ENCODE results near the gene PLCXD3. TPM values are rescaled to one million over a fixed set of nuclear protein-coding genes. Genes with fewer than 3 reads are reported as not detected.

PLCXD3 gene
- total RNA-seq, 1 experiment from 2014 or later, result 0.11 TPM

GRCh38 chr5:41296066-41296465 is 214.3 kb downstream of the PLCXD3 start:
- no TSS peak for BruUV-seq (replicated peaks)
- Histone ChIP-seq H3F3A (ENCODE audit: insufficient read depth, low read depth) (no peaks in the 10 kb centered on the region), H3K27ac (no peak overlapping the region), H3K4me1 (replicated peaks; ENCODE audit: insufficient read depth) (no peaks in the 10 kb centered on the region), H3K9me2 (ENCODE audit: insufficient read depth) (no peaks in the 10 kb centered on the region), H3K4me3 (no peak overlapping the region), H2AFZ (no peak overlapping the region), H3K36me3 (ENCODE audit: low read depth) (no peaks in the 10 kb centered on the region), H3K9me3 (ENCODE audit: insufficient read depth, low read depth) (no peaks in the 10 kb centered on the region), H4K20me1 (ENCODE audit: insufficient read depth) (no peaks in the 10 kb centered on the region), H3K4me2 (no peak overlapping the region), H3K27me3 (ENCODE audit: insufficient read depth, low read depth) (no peaks in the 10 kb centered on the region), H3K79me2 (ENCODE audit: low read depth) (no peaks in the 10 kb centered on the region)
- intact Hi-C loops (cut with micrococcal nuclease; ENCODE audit: unreplicated experiment), result no loop called here
- CTCF ChIA-PET, result no interaction called here
- no peak for TF ChIP-seq CTCF (conservative IDR thresholded peaks at IDR 0.05)
- TF ChIP-seq EZH2 (IDR thresholded peaks at IDR 0.05; ENCODE audit: low read depth), result no peak
- no peak for DNase-seq
- POLR2A ChIA-PET (ENCODE audit: unreplicated experiment), result interaction anchor here (0.7 kb wide), 1 partner anchor 531 kb away, joined by 6 read pairs; no protein-coding TSS in a partner anchor

- no peaks in the 10 kb centered on the region for H4K20me1 ChIP-seq (ENCODE audit: insufficient read depth)
- no peak for TF ChIP-seq CTCF (conservative IDR thresholded peaks at IDR 0.05)
- no peak for TF ChIP-seq EZH2 (IDR thresholded peaks at IDR 0.05; ENCODE audit: low read depth)
- H3K27me3 ChIP-seq (ENCODE audit: insufficient read depth, low read depth), result no peaks in the 10 kb centered on the region
- no peak overlapping the region for H3K4me2 ChIP-seq
- H3F3A ChIP-seq (ENCODE audit: insufficient read depth, low read depth), result no peaks in the 10 kb centered on the region
- H3K79me2 ChIP-seq (ENCODE audit: low read depth), result no peaks in the 10 kb centered on the region
- no peaks in the 10 kb centered on the region for H3K9me3 ChIP-seq (ENCODE audit: insufficient read depth, low read depth)
- POLR2A ChIA-PET (ENCODE audit: unreplicated experiment), result no interaction called here
- no peaks in the 10 kb centered on the region for H3K4me1 ChIP-seq (replicated peaks; ENCODE audit: insufficient read depth)
- no peak overlapping the region for H3K4me3 ChIP-seq
- no peak overlapping the region for H2AFZ ChIP-seq
- intact Hi-C loops (cut with micrococcal nuclease; ENCODE audit: unreplicated experiment), result no loop called here
- H3K36me3 ChIP-seq (ENCODE audit: low read depth), result no peaks in the 10 kb centered on the region
- no peak overlapping the region for H3K27ac ChIP-seq
- no TSS peak for BruUV-seq (replicated peaks)
- DNase-seq, result no peak
- CTCF ChIA-PET, result no interaction called here
- H3K9me2 ChIP-seq (ENCODE audit: insufficient read depth), result no peaks in the 10 kb centered on the region
These were observed 219.1 kb downstream of the PLCXD3 start for GRCh38 chr5:41291323-41291722.

- POLR2A ChIA-PET (ENCODE audit: unreplicated experiment), result no interaction called here
- CTCF ChIA-PET, result no interaction called here
These were observed 219.6 kb downstream of the PLCXD3 start for GRCh38 chr5:41290810-41291209.

More at GRCh38 chr5:41290810-41291209, 219.6 kb downstream of the PLCXD3 start:
- Histone ChIP-seq H3K9me3 (ENCODE audit: insufficient read depth, low read depth) (no peaks in the 10 kb centered on the region), H3K4me3 (no peak overlapping the region), H3K27ac (no peak overlapping the region), H3K4me1 (replicated peaks; ENCODE audit: insufficient read depth) (no peaks in the 10 kb centered on the region), H3K4me2 (no peak overlapping the region), H3F3A (ENCODE audit: insufficient read depth, low read depth) (no peaks in the 10 kb centered on the region), H3K79me2 (ENCODE audit: low read depth) (no peaks in the 10 kb centered on the region), H4K20me1 (ENCODE audit: insufficient read depth) (no peaks in the 10 kb centered on the region), H2AFZ (no peak overlapping the region), H3K9me2 (ENCODE audit: insufficient read depth) (no peaks in the 10 kb centered on the region), H3K27me3 (ENCODE audit: insufficient read depth, low read depth) (no peaks in the 10 kb centered on the region), H3K36me3 (ENCODE audit: low read depth) (no peaks in the 10 kb centered on the region)
- no TSS peak for BruUV-seq (replicated peaks)
- TF ChIP-seq CTCF (conservative IDR thresholded peaks at IDR 0.05) (no peak), EZH2 (IDR thresholded peaks at IDR 0.05; ENCODE audit: low read depth) (no peak)
- DNase-seq, result no peak
- intact Hi-C loops (cut with micrococcal nuclease; ENCODE audit: unreplicated experiment), result no loop called here

All from PC-9 (cell line).